ENCODE results near the gene GPR87. TPM values are rescaled to one million over a fixed set of nuclear protein-coding genes. Genes with fewer than 3 reads are reported as not detected.

GPR87 gene
- 0.24 TPM for total RNA-seq
- long read RNA-seq: 0 reads

- Histone ChIP-seq H3K36me3 (no peaks in the 10 kb centered on the region), H3K9me3 (no peaks in the 10 kb centered on the region), H3K4me1 (peaks cover 4% of the 10 kb centered on the region), H3K4me3 (no peak within 1 kb of the TSS), H3K27ac (no peak within 1 kb of the TSS), H3K27me3 (ENCODE audit: low read depth) (no peaks in the 10 kb centered on the region)
- intact Hi-C loops (cut with DNase I): no loop called here
- TF ChIP-seq CTCF (IDR thresholded peaks at IDR 0.05): no peak
- ATAC-seq: no peak
- DNase-seq: no peak
Measured at GRCh38 chr3:151316267-151316991, at the start of gene GPR87. Gene GPR87, minus strand, starts transcription at chr3:151316820. Its CDS starts 16,720 bp downstream, at chr3:151300100.

GRCh38 chr3:151362751-151363174 lies 46.1 kb upstream of the GPR87 start:
- no peak for TF ChIP-seq CTCF (IDR thresholded peaks at IDR 0.05)
- H3K36me3 ChIP-seq: no peaks in the 10 kb centered on the region
- peak; percentile 63 to 76 for ATAC-seq
- H3K4me1 ChIP-seq: no peaks in the 10 kb centered on the region
- H3K27ac ChIP-seq: no peak overlapping the region
- DNase-seq: peak; percentile 68
- no peak overlapping the region for H3K4me3 ChIP-seq
- intact Hi-C loops (cut with DNase I): no loop called here
- no peaks in the 10 kb centered on the region for H3K9me3 ChIP-seq
- H3K27me3 ChIP-seq (ENCODE audit: low read depth): no peaks in the 10 kb centered on the region

DNA sequence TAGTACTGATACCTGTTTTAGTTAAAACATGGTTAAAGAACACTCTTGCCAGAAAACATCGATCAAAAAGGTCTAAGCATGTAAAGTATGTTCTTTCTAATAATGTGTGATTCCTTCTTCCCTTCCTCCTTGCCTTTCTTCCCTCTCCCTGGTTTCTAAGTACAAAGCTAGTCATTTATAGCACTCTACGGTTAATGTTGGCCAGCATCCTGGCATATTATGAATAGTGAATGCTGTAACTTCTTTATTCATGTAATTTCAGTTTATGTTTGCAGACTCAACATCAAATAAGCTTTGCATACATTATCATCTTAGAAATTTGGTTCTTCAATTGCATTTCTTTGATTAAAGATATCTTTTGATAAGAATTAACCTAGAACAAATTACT lies 40.8 kb upstream of the GPR87 start:
- H3K27me3 ChIP-seq (ENCODE audit: low read depth): no peaks in the 10 kb centered on the region
- TF ChIP-seq CTCF (IDR thresholded peaks at IDR 0.05): no peak
- intact Hi-C loops (cut with DNase I): no loop called here
- no peak for ATAC-seq
- no peak overlapping the region for H3K27ac ChIP-seq
- H3K9me3 ChIP-seq: no peaks in the 10 kb centered on the region
- no peak for DNase-seq
- no peak overlapping the region for H3K4me3 ChIP-seq
- no peaks in the 10 kb centered on the region for H3K36me3 ChIP-seq
- no peaks in the 10 kb centered on the region for H3K4me1 ChIP-seq

GRCh38 chr3:151356794-151357462 lies 40.3 kb upstream of the GPR87 start:
- Histone ChIP-seq H3K9me3 (no peaks in the 10 kb centered on the region), H3K36me3 (no peaks in the 10 kb centered on the region), H3K4me1 (no peaks in the 10 kb centered on the region), H3K27me3 (ENCODE audit: low read depth) (no peaks in the 10 kb centered on the region), H3K4me3 (no peak overlapping the region), H3K27ac (no peak overlapping the region)
- no peak for TF ChIP-seq CTCF (IDR thresholded peaks at IDR 0.05)
- intact Hi-C loops (cut with DNase I): no loop called here
- ATAC-seq (no peak), DNase-seq (no peak)

- H3K27ac ChIP-seq: peak overlapping the region; percentile 6
Measured at GRCh38 chr3:151351648-151352047, 35.0 kb upstream of the GPR87 start.

More at GRCh38 chr3:151351648-151352047, 35.0 kb upstream of the GPR87 start:
- no peak for TF ChIP-seq CTCF (IDR thresholded peaks at IDR 0.05)
- Histone ChIP-seq H3K4me3 (no peak overlapping the region), H3K36me3 (no peaks in the 10 kb centered on the region), H3K4me1 (peaks cover 4% of the 10 kb centered on the region), H3K27me3 (ENCODE audit: low read depth) (no peaks in the 10 kb centered on the region), H3K9me3 (no peaks in the 10 kb centered on the region)
- DNase-seq (no peak), ATAC-seq (no peak)
- intact Hi-C loops (cut with DNase I): no loop called here

Data from lower lobe of right lung (tissue), 2 donors.